GM12873 (cell line): ENCODE measurements around the gene MTRFR.
A peak's percentile ranks its signal among the peaks of the same experiment; 100 is the strongest.

Experiments
- CTCF ChIP-seq: IDR thresholded peaks from 2 replicates; pipeline ENCODE4 v1.5.1; 2012; ENCODE audit warnings: low read depth, mild to moderate bottlenecking, moderate library complexity, low read length, control low read depth; ENCODE audit not compliant: insufficient read depth; ENCODE audit errors: missing control alignments

MTRFR gene

DNA sequence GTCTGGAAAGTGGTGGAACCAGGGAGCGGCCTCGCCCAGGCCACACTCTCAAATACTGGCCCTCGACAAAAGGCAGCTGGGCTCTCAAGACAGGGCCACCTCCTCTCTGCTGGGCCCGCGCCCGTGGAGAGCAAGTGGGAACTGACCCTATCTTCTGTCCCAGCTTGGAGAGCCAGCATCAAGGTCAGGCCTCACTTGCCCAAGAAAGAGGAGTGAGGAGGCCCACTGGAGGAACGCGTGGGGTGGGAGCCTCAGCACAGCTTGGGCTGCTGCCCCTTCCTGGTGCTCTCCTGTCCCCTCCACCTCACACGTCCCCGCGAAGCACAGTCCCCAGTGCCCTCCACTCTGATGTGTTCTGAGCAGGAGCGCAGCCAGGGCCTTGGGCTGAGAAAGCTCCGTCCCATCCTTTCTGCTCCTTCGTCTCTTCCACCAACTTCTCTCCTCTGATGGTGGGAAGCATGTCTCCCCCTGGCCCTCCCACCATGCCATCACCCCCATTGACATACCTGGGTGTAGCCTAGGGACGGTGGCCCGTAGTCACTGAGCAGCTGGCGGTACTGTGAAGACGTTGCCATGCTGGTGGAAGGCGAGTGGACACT lies 33.5 kb downstream of the MTRFR start:
- no peak for TF ChIP-seq CTCF

- TF ChIP-seq CTCF: no peak
Observed at GRCh38 chr12:123267335-123267920, 34.2 kb downstream of the MTRFR start.

DNA sequence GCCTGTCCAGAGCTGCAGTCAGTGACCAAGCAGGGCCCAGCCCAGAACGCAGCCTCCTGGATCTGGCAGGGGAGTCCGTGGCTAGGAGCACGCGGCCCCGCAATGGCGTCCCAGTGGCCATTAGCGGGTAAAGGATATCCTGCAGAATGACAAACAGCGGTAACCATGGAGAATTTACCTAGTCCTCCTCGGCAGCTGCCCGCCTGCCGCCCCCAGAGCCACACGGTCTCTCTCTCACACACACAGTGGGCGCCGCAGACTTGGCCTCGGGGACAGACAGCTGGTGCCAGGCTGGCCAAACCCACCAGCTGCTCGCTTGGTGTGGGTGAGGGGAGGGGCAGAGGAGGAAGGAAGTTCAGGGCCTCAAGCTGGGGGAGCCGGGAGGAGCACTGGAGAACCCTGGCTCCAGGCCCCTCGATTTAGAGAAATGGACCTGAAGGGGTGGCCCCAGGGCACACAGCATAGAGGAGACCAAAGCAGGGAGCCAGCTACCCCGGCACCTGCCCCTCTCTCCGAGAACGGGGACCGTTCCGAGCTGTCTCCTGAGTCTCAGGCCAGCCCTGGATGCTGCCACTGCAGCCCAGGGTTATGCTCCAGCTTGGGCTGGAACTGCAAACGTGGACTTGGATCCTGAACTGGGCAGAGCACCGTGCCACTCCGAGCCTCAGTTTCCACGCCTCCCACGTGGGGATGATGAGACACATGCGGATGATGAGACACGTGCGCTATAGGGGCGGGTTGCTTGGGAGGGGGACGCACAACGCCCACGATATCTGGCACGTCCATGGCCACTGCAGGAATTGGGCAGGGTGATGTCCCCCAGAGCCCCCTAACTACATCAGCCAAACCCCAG lies 35.0 kb downstream of the MTRFR start:
- TF ChIP-seq CTCF: no peak

- no peak for TF ChIP-seq CTCF
Observed at GRCh38 chr12:123268850-123269249, 35.6 kb downstream of the MTRFR start.

GRCh38 chr12:123269395-123269892 lies 36.2 kb downstream of the MTRFR start:
- TF ChIP-seq CTCF: peak; percentile 14

- no peak for TF ChIP-seq CTCF
Observed at GRCh38 chr12:123269896-123270213, 36.6 kb downstream of the MTRFR start.
